ENCODE data around the gene STARD13.

STARD13 gene

DNA sequence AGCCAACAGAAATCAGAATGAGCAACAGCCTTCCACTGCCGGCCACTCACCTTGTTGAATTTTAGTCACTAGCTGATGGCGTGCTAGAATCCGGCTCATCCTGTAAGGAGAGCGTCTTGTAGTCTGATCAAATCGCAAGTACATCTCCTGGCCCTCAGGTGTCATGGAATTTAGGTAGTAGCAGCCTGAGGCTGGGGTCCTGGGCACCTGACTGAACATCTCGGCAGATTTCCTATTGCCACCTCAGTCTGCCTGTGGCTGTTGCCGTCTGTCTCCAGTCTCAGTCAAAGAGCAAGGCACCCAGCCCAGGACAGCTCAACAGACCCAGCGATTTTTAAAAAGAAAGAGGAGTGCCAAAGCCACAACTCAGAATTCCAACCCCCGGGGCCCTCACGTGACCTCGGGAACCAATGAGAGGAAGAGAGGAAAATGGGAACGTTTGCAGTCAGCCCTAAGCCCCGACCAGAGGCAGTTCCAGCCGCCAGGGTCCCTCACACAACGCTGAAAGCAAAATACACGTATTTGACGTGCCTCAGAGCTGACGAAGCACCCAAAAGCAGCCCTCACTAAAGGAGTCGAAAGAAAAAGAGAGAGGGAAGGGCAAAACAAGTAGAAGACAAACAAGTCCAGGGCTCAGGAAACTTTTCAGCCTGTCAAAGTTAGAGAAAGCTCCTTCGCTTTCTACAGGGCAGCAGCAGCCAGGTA lies at the start of gene STARD13:
TSS of gene STARD13 (minus strand) at position 336 of the 705 bp plus-strand sequence. CDS start at position 219, 117 bp downstream.
- H3K4me3 ChIP-seq (ENCODE audit: low read depth, low read length), result peak within 1 kb of the TSS; percentile 95
- POLR2A ChIA-PET, result interaction anchor here (0.7 to 2.1 kb wide), 12 partner anchors 9 to 257 kb away, joined by 3 to 13 read pairs (median 4); no protein-coding TSS in a partner anchor
- DNase-seq (ENCODE audit: low read depth, low spot score), result peak; percentile 94
- peak; percentile 56 for TF ChIP-seq CTCF (IDR thresholded peaks at IDR 0.05; ENCODE audit: insufficient read depth, low read length, missing control alignments)
- CTCF ChIA-PET, result interaction anchor here (0.8 to 2.0 kb wide), 6 partner anchors 50 to 646 kb away, joined by 3 to 8 read pairs (median 4); no protein-coding TSS in a partner anchor

DNA sequence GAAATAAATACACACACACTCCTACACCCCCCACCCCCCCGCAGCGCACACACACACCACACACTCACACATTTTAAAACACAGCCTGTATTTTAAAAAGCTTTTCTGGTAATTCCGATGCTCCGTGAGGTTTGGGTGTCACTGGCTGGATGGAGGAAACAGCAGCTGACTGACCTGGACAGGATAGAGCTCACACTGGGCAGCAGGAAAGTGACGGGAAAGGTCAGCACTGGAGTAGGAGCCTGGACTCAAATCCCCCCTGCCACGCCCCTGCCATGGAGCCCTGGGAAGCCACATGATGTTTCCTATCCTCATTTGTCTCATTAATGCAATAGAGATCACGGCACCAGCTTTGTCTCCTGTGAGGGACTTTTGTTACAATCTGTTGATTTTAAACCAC lies 49.3 kb upstream of the STARD13 start:
- H3K4me3 ChIP-seq (ENCODE audit: low read depth, low read length), result no peak overlapping the region
- POLR2A ChIA-PET, result no interaction called here
- no peak for DNase-seq (ENCODE audit: low read depth, low spot score)
- CTCF ChIA-PET, result no interaction called here
- TF ChIP-seq CTCF (IDR thresholded peaks at IDR 0.05; ENCODE audit: insufficient read depth, low read length, missing control alignments), result no peak

DNA sequence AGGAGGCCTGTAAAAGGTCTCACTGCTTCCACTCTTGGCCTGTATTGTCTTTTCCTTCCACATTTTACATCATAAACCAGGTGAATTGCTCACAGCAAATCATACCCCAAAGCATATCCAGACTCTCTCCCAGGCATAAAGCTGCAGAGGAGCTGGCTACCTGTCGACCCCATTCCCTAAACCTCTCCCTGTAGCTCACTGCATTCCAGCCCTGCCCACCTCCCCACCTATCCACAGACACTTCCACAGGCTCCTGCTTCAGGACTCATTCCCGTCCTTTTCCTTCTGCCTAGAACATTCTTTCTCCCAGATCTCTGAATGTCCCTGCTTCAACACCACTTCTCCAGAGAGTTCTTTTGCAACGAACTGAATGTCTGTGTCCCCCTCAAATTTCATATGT lies 46.4 kb upstream of the STARD13 start:
- ChIA-PET POLR2A (no interaction called here), CTCF (no interaction called here)
- TF ChIP-seq CTCF (IDR thresholded peaks at IDR 0.05; ENCODE audit: insufficient read depth, low read length, missing control alignments), result no peak
- DNase-seq (ENCODE audit: low read depth, low spot score), result no peak
- no peak overlapping the region for H3K4me3 ChIP-seq (ENCODE audit: low read depth, low read length)

DNA sequence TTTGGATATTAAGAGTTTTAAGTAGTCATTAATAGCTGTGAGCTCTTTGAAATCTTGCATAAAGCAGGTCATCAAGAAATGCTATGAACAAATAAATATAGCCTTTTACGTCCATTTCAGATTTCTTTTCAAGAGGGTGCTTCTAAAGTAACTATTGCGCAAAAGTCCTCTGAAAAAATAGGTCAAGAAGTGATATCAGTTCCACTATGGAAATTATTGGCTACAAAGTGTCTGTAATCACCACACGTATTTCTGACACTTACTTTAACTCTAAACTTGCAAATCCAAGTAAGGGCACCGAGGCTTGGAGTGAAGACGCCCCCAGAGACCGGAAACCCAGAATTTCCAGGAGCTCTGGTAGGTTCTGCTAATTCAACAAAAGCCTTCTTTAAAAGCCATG lies 44.9 kb upstream of the STARD13 start:
- CTCF ChIA-PET, result interaction anchor here (1.0 to 1.4 kb wide), 2 partner anchors 10 to 40 kb away, joined by 3 to 4 read pairs; no protein-coding TSS in a partner anchor
- POLR2A ChIA-PET, result no interaction called here
- DNase-seq (ENCODE audit: low read depth, low spot score), result no peak
- no peak for TF ChIP-seq CTCF (IDR thresholded peaks at IDR 0.05; ENCODE audit: insufficient read depth, low read length, missing control alignments)
- H3K4me3 ChIP-seq (ENCODE audit: low read depth, low read length), result no peak overlapping the region

GRCh38 chr13:33328701-33329100 lies 43.1 kb upstream of the STARD13 start:
- no peak for DNase-seq (ENCODE audit: low read depth, low spot score)

More at GRCh38 chr13:33328701-33329100, 43.1 kb upstream of the STARD13 start:
- POLR2A ChIA-PET, result no interaction called here
- H3K4me3 ChIP-seq (ENCODE audit: low read depth, low read length), result no peak overlapping the region
- no peak for TF ChIP-seq CTCF (IDR thresholded peaks at IDR 0.05; ENCODE audit: insufficient read depth, low read length, missing control alignments)
- CTCF ChIA-PET, result interaction anchor here (1.1 to 1.5 kb wide), 2 partner anchors 10 to 21 kb away, joined by 3 read pairs; no protein-coding TSS in a partner anchor

Measured in AG04449 (cell line).